HepG2 (cell line): ENCODE data around the gene SESN2. TPM values are rescaled to one million over a fixed set of nuclear protein-coding genes. Genes with fewer than 3 reads are reported as not detected.

Source experiments
- ATAC-seq: fragments of 200-7000 bp; cut with Tn5 transposase; 3 replicates; pipeline ENCODE4 v1.9.1; 2020; ENCODE audit warnings: mild to moderate bottlenecking, moderate library complexity
- BruUV-seq: library from RNA; stranded (reverse); fragments of 400-500 nt; replicated peaks from 2 replicates; lab custom pipeline; 2021; lab: Mats Ljungman, UMichigan
- CTCF ChIA-PET: fragments of 300-600 bp; formaldehyde crosslinking; extraction: SDS; loops from one replicate; lab custom pipeline; 2021; ENCODE audit warnings: low total read pairs, inconsistent platforms, low intra/inter-chr PET ratio; lab: Yijun Ruan, JAX
- POLR2A ChIA-PET: fragments of 350-600 bp; sonication (Branson Sonifier 250); formaldehyde crosslinking; loops from one replicate; lab custom pipeline; 2020; ENCODE audit warnings: antibody characterized with exemption, inconsistent platforms; lab: Yijun Ruan, JAX
- DNase-seq: peaks from one replicate; pipeline ENCODE4 v3.0.0-alpha.2; 2015; ENCODE audit warnings: low spot score
- FAIRE-seq: peaks from 3 replicates; lab custom pipeline; 2011; peaks lifted over from hg19 to GRCh38; lab: Jason Lieb, UNC
- H2AFZ ChIP-seq: one replicate; pipeline ENCODE4 v1.6.1; 2011; ENCODE audit warnings: low read length, inconsistent platforms
- H3K27ac ChIP-seq: fragments of 300-600 bp; 3 replicates; pipeline ENCODE4 v1.8.0; 2011; ENCODE audit warnings: mixed run types, mild to moderate bottlenecking, mixed read lengths, low read length, inconsistent platforms; ENCODE audit not compliant: insufficient read depth; ENCODE audit errors: extremely low read length
- H3K27me3 ChIP-seq, 2 experiments: fragments of 200-600 bp in 1 of 2; 2 replicates in 1 of 2; 3 replicates in 1 of 2; pipeline versions ENCODE4 v1.6.0 to v1.8.0; 2011; ENCODE audit warnings: low read length in 2 of 2, mild to moderate bottlenecking in 2 of 2, moderate library complexity in 2 of 2, inconsistent platforms in 1 of 2; ENCODE audit not compliant: insufficient read depth in 2 of 2, control insufficient read depth in 1 of 2
- H3K36me3 ChIP-seq, 2 experiments: fragments of 200-600 bp in 1 of 2; replicated peaks in 1 of 2; 2 replicates in 1 of 2; 3 replicates in 1 of 2; pipeline versions ENCODE4 v1.5.1 to v1.8.0; 2011; ENCODE audit warnings: low read length in 2 of 2, inconsistent platforms in 1 of 2; ENCODE audit not compliant: insufficient read depth in 2 of 2, control insufficient read depth in 1 of 2
- H3K4me1 ChIP-seq: 2 replicates; pipeline ENCODE4 v1.5.1; 2012; ENCODE audit warnings: low read length, inconsistent platforms; ENCODE audit not compliant: insufficient read depth
- H3K4me2 ChIP-seq: 2 replicates; pipeline ENCODE4 v1.6.0; 2011; ENCODE audit warnings: low read depth, low read length, inconsistent platforms
- H3K4me3 ChIP-seq, 3 experiments: fragments of 200-600 bp in 1 of 3; sonication (generic), shearing (Covaris generic) in 1 of 3; replicated peaks in 1 of 3; 2 replicates each; pipeline ENCODE4 v1.5.1; 2011 to 2016; ENCODE audit warnings: low read length in 3 of 3, inconsistent platforms in 2 of 3, low read depth in 2 of 3, mild to moderate bottlenecking in 2 of 3, control low read depth in 1 of 3, mixed read lengths in 1 of 3; ENCODE audit not compliant: insufficient read depth in 1 of 3
- H3K79me2 ChIP-seq: one replicate; pipeline ENCODE4 v1.6.1; 2011; ENCODE audit warnings: low read length, inconsistent platforms; ENCODE audit not compliant: insufficient read depth
- H3K9ac ChIP-seq: 2 replicates; pipeline ENCODE4 v1.6.0; 2011; ENCODE audit warnings: mild to moderate bottlenecking, low read depth, low read length, inconsistent platforms; ENCODE audit not compliant: insufficient read depth
- H3K9me3 ChIP-seq: 2 replicates; pipeline ENCODE4 v1.5.1; 2012; ENCODE audit warnings: mild to moderate bottlenecking, low read length
- H4K20me1 ChIP-seq: 2 replicates; pipeline ENCODE4 v1.6.0; 2011; ENCODE audit warnings: inconsistent platforms, mild to moderate bottlenecking, low read length, moderate library complexity; ENCODE audit not compliant: insufficient read depth
- ATF2 ChIP-seq: sonication (generic); formaldehyde crosslinking; IDR thresholded peaks from 2 replicates; pipeline ENCODE4 v1.4.0; 2020; ENCODE audit warnings: missing genetic modification reagents
- CEBPG ChIP-seq: IDR thresholded peaks from 2 replicates; pipeline ENCODE4 v1.6.1; 2016
- EZH2 ChIP-seq: conservative IDR thresholded peaks from 2 replicates; pipeline ENCODE4 v1.6.1; 2012; ENCODE audit warnings: mild to moderate bottlenecking, low read depth, low read length, moderate library complexity
- ONECUT2 ChIP-seq: sonication (generic); formaldehyde crosslinking; IDR thresholded peaks from 2 replicates; pipeline ENCODE4 v1.4.0; 2020; ENCODE audit warnings: missing genetic modification reagents
- TBX2 ChIP-seq: sonication (generic); formaldehyde crosslinking; IDR thresholded peaks from 2 replicates; pipeline ENCODE4 v1.5.0; 2020; ENCODE audit warnings: missing genetic modification reagents, mild to moderate bottlenecking, borderline replicate concordance
- ZHX2 ChIP-seq, 2 experiments: sonication (generic) in 1 of 2; formaldehyde crosslinking in 1 of 2; IDR thresholded peaks; 2 replicates each; pipeline versions ENCODE4 v1.6.1 to v1.9.0; 2014 to 2022; ENCODE audit warnings: antibody characterized with exemption in 1 of 2, borderline replicate concordance in 1 of 2, inconsistent platforms in 1 of 2, low read depth in 1 of 2, missing genetic modification reagents in 1 of 2
- ZNF253 ChIP-seq: sonication (generic); formaldehyde crosslinking; IDR thresholded peaks from 2 replicates; pipeline ENCODE4 v1.8.0; 2022; ENCODE audit warnings: mild to moderate bottlenecking, missing genetic modification reagents, borderline replicate concordance
- ZNF280B ChIP-seq: sonication (generic); formaldehyde crosslinking; IDR thresholded peaks from 2 replicates; pipeline ENCODE4 v1.5.0; 2020; ENCODE audit warnings: missing genetic modification reagents, mild to moderate bottlenecking, borderline replicate concordance
- ZNF530 ChIP-seq: sonication (generic); formaldehyde crosslinking; IDR thresholded peaks from 2 replicates; pipeline ENCODE4 v1.5.0; 2020; ENCODE audit warnings: low read depth, mild to moderate bottlenecking, missing genetic modification reagents
- ZSCAN21 ChIP-seq: sonication (generic); formaldehyde crosslinking; IDR thresholded peaks from 2 replicates; pipeline ENCODE4 v1.8.0; 2022; ENCODE audit warnings: mild to moderate bottlenecking, missing genetic modification reagents, moderate library complexity, borderline replicate concordance
- WGBS: methylation state at CpG from one replicate; pipeline ENCODE4 v1.1.6; 2017; ENCODE audit warnings: low lambda C conversion rate; 5-methylcytosine and 5-hydroxymethylcytosine counted together
- in situ Hi-C: cut with HindIII; loops from 2 replicates; pipeline ENCODE4 v1.10.0; 2017; ENCODE audit warnings: low pct_unique_long_range_greater_than_20kb; ENCODE audit not compliant: extremely low pct_ligation_motif_present
- intact Hi-C: fragments of 100-400 bp; cut with micrococcal nuclease; formaldehyde crosslinking; loops from one replicate; pipeline ENCODE4 v1.10.0; 2022; ENCODE audit not compliant: unreplicated experiment
- polyA plus RNA-seq, 8 experiments: library from polyadenylated mRNA; depleted of rRNA in 3 of 8; stranded (reverse) in 7 of 8; unstranded in 1 of 8; fragments of >200 nt; fragmentation: Illumina TruSeq in 4 of 8; extraction: Trizol in 4 of 8; gene quantifications; 2 replicates each; pipeline versions ENCODE4 v1.2.1 to v1.2.3, GENCODE V29; 2011 to 2016; ENCODE audit warnings: low read depth in 4 of 8, missing spikeins in 1 of 8, mixed read lengths in 1 of 8; ENCODE audit not compliant: insufficient read depth in 1 of 8
- total RNA-seq, 5 experiments: library from RNA; depleted of rRNA; stranded (reverse); fragments of >200 nt; fragmentation: Illumina TruSeq; extraction: Trizol; gene quantifications; 2 replicates each; pipeline ENCODE4 v1.2.3, GENCODE V29; 2016; ENCODE audit warnings: low read depth in 1 of 5
- TF ChIP-seq, protein P1 (sequence below): sonication (generic); formaldehyde crosslinking; IDR thresholded peaks from 2 replicates; pipeline ENCODE4 v1.4.0; 2020; ENCODE audit warnings: missing genetic modification reagents, borderline replicate concordance

The SESN2 gene
- total and polyA plus RNA-seq, 2 of the 13 experiments (the other 11 are each of a cell fraction or from before 2014, with no cell fraction given): 13.2 to 19.1 TPM

DNA sequence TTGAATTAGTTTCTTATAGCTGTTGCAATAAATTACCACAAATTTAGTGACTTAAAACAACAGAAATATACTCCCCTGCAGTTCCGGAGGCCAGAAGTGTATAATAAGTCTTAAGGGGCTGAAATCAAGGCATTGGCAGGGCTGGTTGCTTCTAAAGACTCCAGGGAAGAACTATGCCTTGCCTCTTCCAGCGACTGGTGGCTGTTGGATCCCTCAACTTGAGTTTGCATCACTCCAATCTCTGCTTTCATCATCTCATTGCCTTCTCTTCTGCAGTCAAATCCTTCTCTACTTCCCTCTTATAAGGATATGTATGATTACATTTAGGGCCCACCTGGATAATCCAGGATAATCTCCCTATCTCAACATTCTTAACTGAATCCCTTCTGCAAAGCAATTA lies 50.4 kb downstream of the SESN2 start:
- Histone ChIP-seq H3K4me1 (peaks cover 23% of the 10 kb centered on the region), H4K20me1 (no peaks in the 10 kb centered on the region), H3K9me3 (no peaks in the 10 kb centered on the region), H3K4me3 (no peak overlapping the region), H3K27ac (no peak overlapping the region), H3K27me3 (no peaks in the 10 kb centered on the region), H3K79me2 (no peaks in the 10 kb centered on the region), H3K36me3 (no peaks in the 10 kb centered on the region), H3K9ac (no peak overlapping the region), H3K4me2 (no peak overlapping the region), H2AFZ (no peak overlapping the region)
- in situ Hi-C loops: no loop called here
- DNase-seq (no peak), ATAC-seq (no peak), FAIRE-seq (no peak)
- BruUV-seq: no TSS peak
- ChIA-PET POLR2A (no interaction called here), CTCF (no interaction called here)
- intact Hi-C loops: no loop called here
- TF ChIP-seq EZH2: no peak
- no peak for TF ChIP-seq ZHX2 (IDR thresholded peaks at IDR 0.05; ENCODE audit: low read depth)
- no peak for TF ChIP-seq ZHX2 (CRISPR knock-in tag; IDR thresholded peaks at IDR 0.05; ENCODE audit: borderline replicate concordance)
- TF ChIP-seq ZNF280B (CRISPR knock-in tag): no peak
- TF ChIP-seq TBX2 (CRISPR knock-in tag): no peak
- no peak for TF ChIP-seq ZNF253 (CRISPR knock-in tag)
- TF ChIP-seq ATF2 (CRISPR knock-in tag): no peak
- TF ChIP-seq CEBPG (CRISPR knock-in tag): no peak
- no peak for TF ChIP-seq ZSCAN21 (CRISPR knock-in tag)
- no peak for TF ChIP-seq ONECUT2 (CRISPR knock-in tag)
- TF ChIP-seq, protein P1, sequence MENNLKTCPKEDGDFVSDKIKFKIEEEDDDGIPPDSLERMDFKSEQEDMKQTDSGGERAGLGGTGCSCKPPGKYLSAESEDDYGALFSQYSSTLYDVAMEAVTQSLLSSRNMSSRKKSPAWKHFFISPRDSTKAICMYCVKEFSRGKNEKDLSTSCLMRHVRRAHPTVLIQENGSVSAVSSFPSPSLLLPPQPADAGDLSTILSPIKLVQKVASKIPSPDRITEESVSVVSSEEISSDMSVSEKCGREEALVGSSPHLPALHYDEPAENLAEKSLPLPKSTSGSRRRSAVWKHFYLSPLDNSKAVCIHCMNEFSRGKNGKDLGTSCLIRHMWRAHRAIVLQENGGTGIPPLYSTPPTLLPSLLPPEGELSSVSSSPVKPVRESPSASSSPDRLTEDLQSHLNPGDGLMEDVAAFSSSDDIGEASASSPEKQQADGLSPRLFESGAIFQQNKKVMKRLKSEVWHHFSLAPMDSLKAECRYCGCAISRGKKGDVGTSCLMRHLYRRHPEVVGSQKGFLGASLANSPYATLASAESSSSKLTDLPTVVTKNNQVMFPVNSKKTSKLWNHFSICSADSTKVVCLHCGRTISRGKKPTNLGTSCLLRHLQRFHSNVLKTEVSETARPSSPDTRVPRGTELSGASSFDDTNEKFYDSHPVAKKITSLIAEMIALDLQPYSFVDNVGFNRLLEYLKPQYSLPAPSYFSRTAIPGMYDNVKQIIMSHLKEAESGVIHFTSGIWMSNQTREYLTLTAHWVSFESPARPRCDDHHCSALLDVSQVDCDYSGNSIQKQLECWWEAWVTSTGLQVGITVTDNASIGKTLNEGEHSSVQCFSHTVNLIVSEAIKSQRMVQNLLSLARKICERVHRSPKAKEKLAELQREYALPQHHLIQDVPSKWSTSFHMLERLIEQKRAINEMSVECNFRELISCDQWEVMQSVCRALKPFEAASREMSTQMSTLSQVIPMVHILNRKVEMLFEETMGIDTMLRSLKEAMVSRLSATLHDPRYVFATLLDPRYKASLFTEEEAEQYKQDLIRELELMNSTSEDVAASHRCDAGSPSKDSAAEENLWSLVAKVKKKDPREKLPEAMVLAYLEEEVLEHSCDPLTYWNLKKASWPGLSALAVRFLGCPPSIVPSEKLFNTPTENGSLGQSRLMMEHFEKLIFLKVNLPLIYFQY (CRISPR knock-in tag): no peak
- no peak for TF ChIP-seq ZNF530
- WGBS: 64% methylated on average over 2 of the region's 2 CpGs
